Smooth muscle cell of bladder (primary cell): ENCODE results near the gene BOLA2. TPM values are rescaled to one million over a fixed set of nuclear protein-coding genes. Genes with fewer than 3 reads are reported as not detected.

ENCODE experiments used
- total RNA-seq: library from RNA; depleted of rRNA; stranded (reverse); fragments of >200 nt; gene quantifications from 2 replicates; pipeline ENCODE4 v1.2.3, GENCODE V29; 2014

The BOLA2 gene
- 32.4 and 37.1 TPM in 2 replicates for total RNA-seq

DNA sequence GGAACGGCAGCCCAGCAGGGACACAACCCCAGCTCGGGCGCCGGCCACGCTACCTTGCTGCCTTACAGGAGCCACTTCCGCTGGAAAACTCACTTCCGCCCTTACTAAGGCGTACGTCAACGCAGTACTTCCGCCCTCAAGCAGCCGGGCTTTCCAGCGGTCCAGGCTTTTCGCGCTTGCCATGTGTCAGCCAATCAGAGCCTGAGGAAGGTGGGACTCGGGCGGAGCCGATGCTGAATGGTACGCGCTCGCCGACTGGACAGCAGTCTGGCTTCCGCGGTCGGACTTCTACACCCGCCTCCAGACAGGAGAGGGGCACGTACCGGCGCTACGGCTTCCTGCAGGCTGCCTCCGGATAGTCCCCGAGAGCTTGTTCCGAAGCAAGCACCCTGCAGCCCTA, at the start of gene BOLA2, which contains the start of gene SLX1B:
TSS of gene BOLA2 (minus strand) at position 83 of the 400 bp plus-strand sequence. CDS start 98 bp downstream, outside the sequence.
TSS of gene SLX1B (plus strand) at position 265 of the 400 bp plus-strand sequence.

DNA sequence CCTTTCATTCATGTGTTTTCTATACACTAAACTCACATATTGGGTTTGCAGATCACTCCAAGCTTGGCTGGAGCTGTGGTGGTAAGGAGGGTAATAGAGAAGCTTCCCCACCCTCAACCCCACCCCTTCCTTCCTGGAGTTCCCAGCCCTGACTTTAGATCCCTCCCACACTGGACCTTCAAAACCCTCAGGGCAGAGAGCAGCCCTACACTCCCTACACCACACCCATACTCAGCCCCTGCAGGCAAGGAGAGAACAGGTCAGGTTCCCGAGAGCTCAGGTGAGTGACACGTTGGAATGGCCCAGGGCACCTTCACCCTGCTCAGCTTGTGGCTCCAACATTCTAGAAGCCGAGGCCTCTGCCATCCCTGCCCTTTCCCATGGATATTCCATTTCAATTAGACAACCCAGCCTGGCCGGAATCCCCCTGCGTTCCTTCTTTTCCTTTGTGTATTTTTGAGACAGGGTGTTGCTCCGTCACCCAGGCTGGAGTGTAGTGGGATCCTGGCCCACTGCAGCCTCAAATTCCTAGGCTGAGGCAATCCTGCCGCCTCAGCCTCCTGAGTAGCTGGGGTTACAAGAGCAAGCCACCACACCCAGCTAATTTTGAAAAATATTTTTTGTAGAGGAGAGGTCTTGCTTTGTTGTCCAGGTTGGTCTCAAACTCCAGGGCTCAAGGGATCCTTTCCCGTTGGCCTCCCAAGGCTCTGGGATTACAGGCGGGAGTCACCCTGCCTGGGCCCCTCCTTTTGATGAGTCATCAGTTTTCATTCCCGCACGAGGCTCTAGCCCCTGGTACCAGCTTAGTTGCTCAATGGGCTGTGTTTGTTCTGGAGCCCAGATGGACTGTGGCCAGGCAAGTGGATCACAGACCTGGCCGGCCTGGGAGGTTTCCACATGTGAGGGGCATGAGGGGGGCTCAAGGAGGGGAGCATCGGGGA, 5.8 kb upstream of the BOLA2 start, which contains the start of gene SULT1A4:
TSS of gene SULT1A4 (plus strand) at position 208 of the 941 bp plus-strand sequence. CDS start 1,473 bp downstream, outside the sequence.

Other genes with a start within 250 kb of the BOLA2 start
- 0.09 and 0.14 TPM in 2 replicates for gene NPIPB11, start 47.6 kb downstream of the BOLA2 start, total RNA-seq
- 2.8 and 3.8 TPM in 2 replicates for gene SLX1B, start 182 bp upstream of the BOLA2 start, total RNA-seq
- gene SULT1A4, start 5.6 kb upstream of the BOLA2 start, total RNA-seq: 0.83 and 1.1 TPM in 2 replicates
- gene NPIPB12, start 52.1 kb upstream of the BOLA2 start, total RNA-seq: 7.3 and 11.6 TPM in 2 replicates
- under 0.01 and 0.09 TPM in 2 replicates for gene SPN, start 208.9 kb upstream of the BOLA2 start, total RNA-seq
- gene QPRT, start 224.8 kb upstream of the BOLA2 start, total RNA-seq: 26.5 and 40.0 TPM in 2 replicates